ENCODE measurements around the gene TTC9. TPM values are rescaled to one million over a fixed set of nuclear protein-coding genes. Genes with fewer than 3 reads are reported as not detected.

Gene TTC9
- total and polyA plus RNA-seq, 4 donors: 0.09 to 0.98 (median 0.45) TPM

GRCh38 chr14:70646705-70647104 is 5.0 kb downstream of the TTC9 start (continued):
- TF ChIP-seq CTCF (IDR thresholded peaks at IDR 0.05; ENCODE audit: low read depth, low read length, missing input control): no peak
- no peak for TF ChIP-seq EGR1 (IDR thresholded peaks at IDR 0.05; ENCODE audit: low read depth in 2 of 2)
- no peak for TF ChIP-seq ZBTB33 (IDR thresholded peaks at IDR 0.05)
- TF ChIP-seq HNF4G (IDR thresholded peaks at IDR 0.05): no peak
- no peak for TF ChIP-seq FOXA2 (IDR thresholded peaks at IDR 0.05)

GRCh38 chr14:70648346-70648745 is 6.6 kb downstream of the TTC9 start:
- TF ChIP-seq GABPA (IDR thresholded peaks at IDR 0.05 in 1 of 2, conservative IDR thresholded peaks at IDR 0.05 in 1 of 2): no peak
- TF ChIP-seq HNF4G (IDR thresholded peaks at IDR 0.05): no peak
- no peak for TF ChIP-seq CTCF (IDR thresholded peaks at IDR 0.05; ENCODE audit: low read depth, low read length, missing input control)
- TF ChIP-seq FOXA1 (IDR thresholded peaks at IDR 0.05): no peak
- Histone ChIP-seq H3K4me1 (ENCODE audit: control insufficient read depth in 4 of 4, insufficient read depth in 4 of 4, low read length in 3 of 4) (no peaks in the 10 kb centered on the region), H3K27me3 (ENCODE audit: control insufficient read depth in 4 of 4, insufficient read depth in 4 of 4, low read length in 3 of 4) (no peaks in the 10 kb centered on the region), H3K9me3 (ENCODE audit: control insufficient read depth in 4 of 4, low read length in 3 of 4) (no peaks in the 10 kb centered on the region), H3K9ac (ENCODE audit: low read depth in 1 of 2, low read length in 2 of 2) (no peak overlapping the region), H3K27ac (ENCODE audit: low read depth in 1 of 2, low read length in 2 of 2) (no peak overlapping the region), H3K36me3 (ENCODE audit: control insufficient read depth in 4 of 4, insufficient read depth in 3 of 4, low read depth in 1 of 4, low read length in 3 of 4) (no peaks in the 10 kb centered on the region), H3K4me3 (ENCODE audit: low read depth in 1 of 3, low read length in 3 of 3) (no peak overlapping the region)
- no peak for DNase-seq (ENCODE audit: low spot score)

- Histone ChIP-seq H3K27me3 (ENCODE audit: control insufficient read depth in 4 of 4, insufficient read depth in 4 of 4, low read length in 3 of 4) (no peaks in the 10 kb centered on the region), H3K9ac (ENCODE audit: low read depth in 1 of 2, low read length in 2 of 2) (no peak overlapping the region), H3K27ac (ENCODE audit: low read depth in 1 of 2, low read length in 2 of 2) (no peak overlapping the region), H3K4me1 (ENCODE audit: control insufficient read depth in 4 of 4, insufficient read depth in 4 of 4, low read length in 3 of 4) (no peaks in the 10 kb centered on the region), H3K9me3 (ENCODE audit: control insufficient read depth in 4 of 4, low read length in 3 of 4) (no peaks in the 10 kb centered on the region), H3K4me3 (ENCODE audit: low read depth in 1 of 3, low read length in 3 of 3) (no peak overlapping the region), H3K36me3 (ENCODE audit: control insufficient read depth in 4 of 4, insufficient read depth in 3 of 4, low read depth in 1 of 4, low read length in 3 of 4) (no peaks in the 10 kb centered on the region)
- 85% methylated on average over 4 of the region's 4 CpGs for WGBS
- no peak for DNase-seq (ENCODE audit: low spot score)
- TF ChIP-seq ATF3 (IDR thresholded peaks at IDR 0.05) (no peak), HNF4G (IDR thresholded peaks at IDR 0.05) (no peak), JUND (IDR thresholded peaks at IDR 0.05) (no peak), HNF4A (conservative IDR thresholded peaks at IDR 0.05) (no peak), NR2F2 (IDR thresholded peaks at IDR 0.05) (no peak), TAF1 (conservative IDR thresholded peaks at IDR 0.05) (no peak), ZBTB33 (IDR thresholded peaks at IDR 0.05) (no peak), RXRA (IDR thresholded peaks at IDR 0.05) (no peak), MAX (IDR thresholded peaks at IDR 0.05) (no peak), CTCF (IDR thresholded peaks at IDR 0.05; ENCODE audit: low read depth, low read length, missing input control) (no peak)
Measured at GRCh38 chr14:70649803-70650202, 8.1 kb downstream of the TTC9 start.

Measured in liver (tissue), 9 donors.